K562 (cell line): ENCODE measurements around the gene PRPSAP1. TPM values are rescaled to one million over a fixed set of nuclear protein-coding genes. Genes with fewer than 3 reads are reported as not detected.

Experiments used
- CXXC5 ChIP-seq: fragments of 250-450 bp; sonication (Bioruptor Pico); IDR thresholded peaks from 2 replicates; pipeline ENCODE4 v1.8.0; 2022; ENCODE audit warnings: inconsistent platforms, mild to moderate bottlenecking, moderate library complexity
- E2F3 ChIP-seq: fragments of 250-450 bp; sonication (Bioruptor Pico); IDR thresholded peaks from 2 replicates; pipeline ENCODE4 v1.4.0; 2020; ENCODE audit warnings: mild to moderate bottlenecking
- GATA2 ChIP-seq: sonication (generic); formaldehyde crosslinking; IDR thresholded peaks from 2 replicates; pipeline ENCODE4 v1.4.0; 2020; ENCODE audit warnings: mild to moderate bottlenecking, missing genetic modification reagents
- HDGF ChIP-seq: fragments of 450-650 bp; IDR thresholded peaks from 2 replicates; pipeline ENCODE4 v1.6.1; 2016
- KDM4B ChIP-seq, 2 experiments: fragments of 450-650 bp in 1 of 2; sonication (generic) in 1 of 2; IDR thresholded peaks; 2 replicates each; pipeline ENCODE4 v1.6.1; 2016 to 2017; ENCODE audit warnings: borderline replicate concordance in 2 of 2, antibody characterized with exemption in 1 of 2, low read depth in 1 of 2, mild to moderate bottlenecking in 1 of 2
- MAFK ChIP-seq: IDR thresholded peaks from 2 replicates; pipeline ENCODE4 v1.6.1; 2011; ENCODE audit warnings: low read length, improper control_type of control experiment
- MCM2 ChIP-seq: fragments of 450-650 bp; IDR thresholded peaks from 2 replicates; pipeline ENCODE4 v1.6.1; 2017; ENCODE audit warnings: low read depth, mild to moderate bottlenecking
- MIER1 ChIP-seq: fragments of 450-650 bp; IDR thresholded peaks from 2 replicates; pipeline ENCODE4 v1.6.1; 2016; ENCODE audit warnings: antibody characterized with exemption, mild to moderate bottlenecking, low read depth
- MYNN ChIP-seq, 2 experiments: sonication (generic); formaldehyde crosslinking in 1 of 2; IDR thresholded peaks; 2 replicates each; pipeline versions ENCODE4 v1.5.0 to v1.6.1; 2016 to 2020; ENCODE audit warnings: antibody characterized with exemption in 1 of 2, missing genetic modification reagents in 1 of 2
- NFE2L1 ChIP-seq: fragments of 450-650 bp; IDR thresholded peaks from 2 replicates; pipeline ENCODE4 v1.6.1; 2016; ENCODE audit warnings: missing genetic modification characterization, low read depth, mild to moderate bottlenecking, missing compliant biosample characterization, moderate library complexity, borderline replicate concordance
- NONO ChIP-seq, 2 experiments: fragments of 200-400 bp in 1 of 2; fragments of 450-650 bp in 1 of 2; formaldehyde crosslinking in 1 of 2; IDR thresholded peaks; 2 replicates each; pipeline ENCODE4 v1.6.1; 2017; ENCODE audit warnings: low read depth in 2 of 2, mild to moderate bottlenecking in 2 of 2, moderate library complexity in 2 of 2, low read length in 1 of 2
- POLR2B ChIP-seq: fragments of 450-650 bp; IDR thresholded peaks from 2 replicates; pipeline ENCODE4 v1.6.1; 2018; ENCODE audit warnings: low read depth; ENCODE audit not compliant: partially characterized antibody
- PRMT5 ChIP-seq: sonication (generic); formaldehyde crosslinking; IDR thresholded peaks from 2 replicates; pipeline ENCODE4 v1.5.0; 2020; ENCODE audit warnings: missing genetic modification reagents
- RBM25 ChIP-seq: fragments of 200-400 bp; formaldehyde crosslinking; IDR thresholded peaks from 2 replicates; pipeline ENCODE4 v1.6.1; 2018; ENCODE audit warnings: low read length, low read depth, moderate library complexity; ENCODE audit not compliant: severe bottlenecking
- SAFB ChIP-seq: fragments of 200-400 bp; formaldehyde crosslinking; IDR thresholded peaks from 2 replicates; pipeline ENCODE4 v1.6.1; 2017; ENCODE audit warnings: low read depth, low read length, borderline replicate concordance
- SREBF1 ChIP-seq: fragments of 150-350 bp; IDR thresholded peaks from 2 replicates; pipeline ENCODE4 v1.6.1; 2014; ENCODE audit warnings: antibody characterized with exemption, low read depth, low read length, borderline replicate concordance
- XRCC3 ChIP-seq: fragments of 450-650 bp; IDR thresholded peaks from 2 replicates; pipeline ENCODE4 v1.6.1; 2017; ENCODE audit warnings: mild to moderate bottlenecking, moderate library complexity
- ZC3H4 ChIP-seq: sonication (generic); formaldehyde crosslinking; IDR thresholded peaks from 2 replicates; pipeline ENCODE4 v1.9.0; 2021; ENCODE audit warnings: missing genetic modification reagents, borderline replicate concordance
- ZNF197 ChIP-seq: fragments of 200-800 bp; sonication (Bioruptor generic); IDR thresholded peaks from 2 replicates; pipeline ENCODE4 v1.6.1; 2016; ENCODE audit warnings: low read depth, missing genetic modification characterization, missing compliant biosample characterization
- ZNF263 ChIP-seq: sonication (generic); formaldehyde crosslinking; IDR thresholded peaks from 2 replicates; pipeline ENCODE4 v1.8.0; 2022; ENCODE audit warnings: mild to moderate bottlenecking, missing genetic modification reagents, borderline replicate concordance
- ZNF57 ChIP-seq: fragments of 450-650 bp; formaldehyde crosslinking; IDR thresholded peaks from 2 replicates; pipeline ENCODE4 v1.4.0; 2020; ENCODE audit warnings: mild to moderate bottlenecking, moderate library complexity
- ZNF76 ChIP-seq: fragments of 250-450 bp; sonication (Bioruptor Pico); IDR thresholded peaks from 2 replicates; pipeline ENCODE4 v1.4.0; 2020; ENCODE audit warnings: mild to moderate bottlenecking, moderate library complexity, borderline replicate concordance
- polyA plus RNA-seq, 8 experiments: library from polyadenylated mRNA; depleted of rRNA in 4 of 8; stranded (reverse) in 5 of 8; unstranded in 3 of 8; fragments of >200 nt; fragmentation: Nextera tagmentation in 2 of 8; fragmentation: Illumina TruSeq in 1 of 8; extraction: Ambion mirVana in 2 of 8; extraction: Trizol in 1 of 8; gene quantifications; 2 replicates each; pipeline versions ENCODE4 v1.2.1 to v1.2.3, GENCODE V29; 2011 to 2014; ENCODE audit warnings: inconsistent platforms in 1 of 8, missing spikeins in 1 of 8
- total RNA-seq, 7 experiments: library from RNA; depleted of rRNA in 6 of 7; stranded (reverse); fragments of >200 nt in 6 of 7; fragmentation: Illumina TruSeq in 2 of 7; extraction: Trizol in 2 of 7; gene quantifications; 2 replicates each; pipeline versions ENCODE4 v1.2.1 to v1.2.3, GENCODE V29; 2011 to 2021; ENCODE audit warnings: low replicate concordance in 1 of 7
- TF ChIP-seq, protein P1 (sequence below), 2 experiments: fragments of 450-650 bp in 1 of 2; sonication (generic) in 1 of 2; formaldehyde crosslinking; conservative IDR thresholded peaks; 2 replicates each; pipeline versions ENCODE4 v1.4.0 to v1.8.1; 2020 to 2022; ENCODE audit warnings: mild to moderate bottlenecking in 1 of 2, missing genetic modification reagents in 1 of 2
- TF ChIP-seq, protein P2 (sequence below): IDR thresholded peaks from 2 replicates; pipeline ENCODE4 v1.6.1; 2011; ENCODE audit not compliant: insufficient read length; ENCODE audit errors: extremely low read depth
- TF ChIP-seq, protein P3 (sequence below): sonication (generic); formaldehyde crosslinking; IDR thresholded peaks from 2 replicates; pipeline ENCODE4 v1.8.0; 2022; ENCODE audit warnings: missing genetic modification reagents, mild to moderate bottlenecking, borderline replicate concordance

The PRPSAP1 gene
- total and polyA plus RNA-seq, 9 of the 15 experiments (the other 6 are each of a cell fraction or from before 2014, with no cell fraction given) = 21.9 to 77.1 (median 40.8) TPM

DNA sequence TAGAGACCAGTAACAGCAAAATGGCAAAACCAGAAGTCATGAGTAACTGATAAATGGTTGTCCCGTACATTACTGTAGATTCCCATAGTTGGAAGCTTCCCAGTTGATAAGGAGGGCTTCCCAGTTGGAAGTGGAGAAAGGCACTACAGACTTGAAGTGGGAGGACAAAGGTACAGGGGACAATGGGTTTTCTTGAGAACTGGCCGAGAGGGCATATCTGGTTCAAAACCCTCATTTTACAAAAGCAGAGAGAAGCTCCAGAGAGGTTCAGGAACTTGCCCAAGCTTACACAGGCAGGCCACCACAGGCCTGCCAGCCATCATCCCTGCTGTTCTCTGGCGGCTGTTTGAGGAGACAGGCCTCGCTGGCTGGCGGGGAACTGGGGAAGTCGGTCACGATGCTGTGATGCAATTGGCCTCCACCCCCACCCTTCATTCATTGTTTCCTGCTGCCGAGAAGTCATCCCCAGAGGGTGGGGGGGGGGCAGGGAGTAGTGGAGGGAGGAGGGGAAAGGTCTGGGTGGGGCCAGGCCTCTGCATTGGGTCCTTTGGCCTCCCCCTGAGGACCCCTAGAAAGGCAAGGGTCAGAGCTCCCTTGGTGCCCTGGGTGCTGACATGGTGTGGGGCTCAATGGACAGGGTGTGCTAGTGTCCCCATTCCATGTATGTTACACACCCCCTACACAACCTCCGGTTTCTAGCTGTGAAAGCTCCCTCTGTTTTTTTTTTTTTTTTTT, 85.5 kb downstream of the PRPSAP1 start (continued):
- no peak for TF ChIP-seq GATA2
- TF ChIP-seq, protein P1, sequence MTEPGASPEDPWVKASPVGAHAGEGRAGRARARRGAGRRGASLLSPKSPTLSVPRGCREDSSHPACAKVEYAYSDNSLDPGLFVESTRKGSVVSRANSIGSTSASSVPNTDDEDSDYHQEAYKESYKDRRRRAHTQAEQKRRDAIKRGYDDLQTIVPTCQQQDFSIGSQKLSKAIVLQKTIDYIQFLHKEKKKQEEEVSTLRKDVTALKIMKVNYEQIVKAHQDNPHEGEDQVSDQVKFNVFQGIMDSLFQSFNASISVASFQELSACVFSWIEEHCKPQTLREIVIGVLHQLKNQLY (CRISPR knock-in tag; conservative IDR thresholded peaks at IDR 0.05) = no peak
- no peak for TF ChIP-seq RBM25
- TF ChIP-seq NFE2L1 (tag) = no peak
- TF ChIP-seq PRMT5 (CRISPR knock-in tag) = no peak
- TF ChIP-seq ZNF197 (CRISPR knock-in tag) = peak; percentile 67; the same call in 1 of the 2 replicates
- no peak for TF ChIP-seq KDM4B (IDR thresholded peaks at IDR 0.05; ENCODE audit: borderline replicate concordance in 2 of 2, low read depth in 1 of 2)
- no peak for TF ChIP-seq MCM2
- no peak for TF ChIP-seq HDGF
- TF ChIP-seq ZNF57 (CRISPR knock-in tag) = no peak; the same call in 1 of the 2 replicates
- no peak for TF ChIP-seq E2F3 (CRISPR knock-in tag)
- 0 out of 2 replicates have a peak, but pooled peaks have one; percentile 25 for TF ChIP-seq CXXC5
- TF ChIP-seq, protein P2, sequence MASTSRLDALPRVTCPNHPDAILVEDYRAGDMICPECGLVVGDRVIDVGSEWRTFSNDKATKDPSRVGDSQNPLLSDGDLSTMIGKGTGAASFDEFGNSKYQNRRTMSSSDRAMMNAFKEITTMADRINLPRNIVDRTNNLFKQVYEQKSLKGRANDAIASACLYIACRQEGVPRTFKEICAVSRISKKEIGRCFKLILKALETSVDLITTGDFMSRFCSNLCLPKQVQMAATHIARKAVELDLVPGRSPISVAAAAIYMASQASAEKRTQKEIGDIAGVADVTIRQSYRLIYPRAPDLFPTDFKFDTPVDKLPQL = no peak
- no peak; the same call in 1 of the 2 replicates for TF ChIP-seq ZC3H4
- peak; percentile 46 for TF ChIP-seq POLR2B
- no peak for TF ChIP-seq SREBF1
- TF ChIP-seq XRCC3 = no peak
- TF ChIP-seq ZNF263 (CRISPR knock-in tag) = peak; percentile 35; the same call in 1 of the 2 replicates
- TF ChIP-seq MYNN (IDR thresholded peaks at IDR 0.05) = no peak
- no peak for TF ChIP-seq MYNN (CRISPR knock-in tag; IDR thresholded peaks at IDR 0.05)
- no peak for TF ChIP-seq ZNF76 (CRISPR knock-in tag)
- TF ChIP-seq, protein P3, sequence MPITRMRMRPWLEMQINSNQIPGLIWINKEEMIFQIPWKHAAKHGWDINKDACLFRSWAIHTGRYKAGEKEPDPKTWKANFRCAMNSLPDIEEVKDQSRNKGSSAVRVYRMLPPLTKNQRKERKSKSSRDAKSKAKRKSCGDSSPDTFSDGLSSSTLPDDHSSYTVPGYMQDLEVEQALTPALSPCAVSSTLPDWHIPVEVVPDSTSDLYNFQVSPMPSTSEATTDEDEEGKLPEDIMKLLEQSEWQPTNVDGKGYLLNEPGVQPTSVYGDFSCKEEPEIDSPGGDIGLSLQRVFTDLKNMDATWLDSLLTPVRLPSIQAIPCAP (CRISPR knock-in tag) = no peak
- TF ChIP-seq MAFK = no peak
- no peak for TF ChIP-seq NONO (IDR thresholded peaks at IDR 0.05; ENCODE audit: low read depth in 2 of 2, low read length in 1 of 2)
- no peak for TF ChIP-seq SAFB
- TF ChIP-seq MIER1 = 0 out of 2 replicates have a peak, but pooled peaks have one; percentile 21
